GM23338 (cell line): ENCODE results near the gene DPYSL3. TPM values are rescaled to one million over a fixed set of nuclear protein-coding genes. Genes with fewer than 3 reads are reported as not detected.
A peak's percentile ranks its signal among the peaks of the same experiment; 100 is the strongest.

ENCODE experiments used
- ATAC-seq: fragments of 200-7000 bp; cut with Tn5 transposase; 3 replicates; pipeline ENCODE4 v1.9.1; 2020
- DNase-seq: peaks from one replicate; pipeline ENCODE4 v3.0.0-alpha.2; 2015; ENCODE audit warnings: low spot score
- H2AFZ ChIP-seq: fragments of 200-600 bp; sonication (generic); 2 replicates; pipeline ENCODE4 v1.8.0; 2016; ENCODE audit warnings: antibody characterized with exemption, mild to moderate bottlenecking, moderate library complexity
- H3F3A ChIP-seq: fragments of 200-600 bp; sonication (generic); replicated peaks from 2 replicates; pipeline ENCODE4 v1.8.0; 2017; ENCODE audit warnings: antibody characterized with exemption, mixed run types, low read depth
- H3K27ac ChIP-seq: fragments of 200-600 bp; sonication (generic); 2 replicates; pipeline ENCODE4 v1.6.1; 2016; ENCODE audit warnings: low read depth
- H3K27me3 ChIP-seq: fragments of 200-600 bp; sonication (generic); 2 replicates; pipeline ENCODE4 v1.8.0; 2016; ENCODE audit warnings: mild to moderate bottlenecking, mixed run types, moderate library complexity; ENCODE audit not compliant: insufficient read depth
- H3K36me3 ChIP-seq: fragments of 200-600 bp; sonication (generic); 2 replicates; pipeline ENCODE4 v1.8.0; 2016; ENCODE audit warnings: mild to moderate bottlenecking; ENCODE audit not compliant: insufficient read depth
- H3K4me1 ChIP-seq: fragments of 200-600 bp; sonication (generic); 2 replicates; pipeline ENCODE4 v1.8.0; 2016; ENCODE audit warnings: mild to moderate bottlenecking, moderate library complexity; ENCODE audit not compliant: insufficient read depth
- H3K4me2 ChIP-seq: fragments of 200-600 bp; sonication (generic); 2 replicates; pipeline ENCODE4 v1.7.1; 2017; ENCODE audit warnings: mixed run types
- H3K4me3 ChIP-seq: fragments of 200-600 bp; sonication (generic); 2 replicates; pipeline ENCODE4 v1.6.1; 2016; ENCODE audit warnings: mixed run types
- H3K79me2 ChIP-seq: fragments of 200-600 bp; sonication (generic); replicated peaks from 2 replicates; pipeline ENCODE4 v1.8.0; 2017; ENCODE audit warnings: mild to moderate bottlenecking; ENCODE audit not compliant: insufficient read depth
- H3K9me2 ChIP-seq: fragments of 200-600 bp; sonication (generic); 2 replicates; pipeline ENCODE4 v1.8.0; 2017; ENCODE audit not compliant: insufficient read depth
- H4K20me1 ChIP-seq: fragments of 200-600 bp; sonication (generic); replicated peaks from 2 replicates; pipeline ENCODE4 v1.8.0; 2017; ENCODE audit warnings: mild to moderate bottlenecking; ENCODE audit not compliant: insufficient read depth
- H3K27ac Mint-ChIP-seq: 2 replicates; pipeline ENCODE4 v1.8.0; 2020; ENCODE audit warnings: inconsistent platforms, mild to moderate bottlenecking, moderate library complexity, mixed read lengths
- H3K27me3 Mint-ChIP-seq: 3 replicates; pipeline ENCODE4 v1.8.0; 2022; ENCODE audit warnings: low read depth, mild to moderate bottlenecking, moderate library complexity, mixed read lengths, inconsistent platforms; ENCODE audit not compliant: insufficient read depth, poor library complexity
- H3K36me3 Mint-ChIP-seq: 3 replicates; pipeline ENCODE4 v1.8.0; 2021; ENCODE audit warnings: low read depth, mild to moderate bottlenecking, inconsistent platforms, moderate library complexity, mixed read lengths
- H3K4me1 Mint-ChIP-seq: 3 replicates; pipeline ENCODE4 v1.8.0; 2020; ENCODE audit warnings: mild to moderate bottlenecking, inconsistent platforms, mixed read lengths
- H3K4me3 Mint-ChIP-seq: 3 replicates; pipeline ENCODE4 v1.8.0; 2021; ENCODE audit warnings: moderate library complexity, mild to moderate bottlenecking, inconsistent platforms, mixed read lengths
- H3K9me3 Mint-ChIP-seq: 3 replicates; pipeline ENCODE4 v1.8.0; 2020; ENCODE audit warnings: moderate library complexity, mild to moderate bottlenecking, inconsistent platforms, mixed read lengths
- CREB1 ChIP-seq: fragments of 250-450 bp; sonication (Bioruptor Pico); IDR thresholded peaks from 2 replicates; pipeline ENCODE4 v1.5.0; 2020; ENCODE audit warnings: low read depth, mild to moderate bottlenecking, moderate library complexity
- EZH2 ChIP-seq: fragments of 200-600 bp; sonication (generic); IDR thresholded peaks from one replicate; pipeline ENCODE4 v1.8.0; 2017; ENCODE audit warnings: antibody characterized with exemption, mild to moderate bottlenecking, low read depth; ENCODE audit not compliant: unreplicated experiment
- EZH2phosphoT487 ChIP-seq: fragments of 200-600 bp; sonication (generic); IDR thresholded peaks from one replicate; pipeline ENCODE4 v1.8.1; 2018; ENCODE audit warnings: antibody characterized with exemption; ENCODE audit not compliant: unreplicated experiment
- JUNB ChIP-seq: IDR thresholded peaks from one replicate; pipeline ENCODE4 v1.6.1; 2016; ENCODE audit warnings: antibody characterized with exemption; ENCODE audit not compliant: unreplicated experiment
- NANOG ChIP-seq: IDR thresholded peaks from 2 replicates; pipeline ENCODE4 v1.6.1; 2016; ENCODE audit warnings: antibody characterized with exemption, borderline replicate concordance
- POLR2AphosphoS5 ChIP-seq: IDR thresholded peaks from 2 replicates; pipeline ENCODE4 v1.6.1; 2016; ENCODE audit warnings: antibody characterized with exemption, low read depth
- STAT1 ChIP-seq: IDR thresholded peaks from one replicate; pipeline ENCODE4 v1.6.1; 2016; ENCODE audit warnings: antibody characterized with exemption; ENCODE audit not compliant: unreplicated experiment
- ZNF114 ChIP-seq: fragments of 250-450 bp; sonication (Bioruptor Pico); IDR thresholded peaks from 2 replicates; pipeline ENCODE4 v1.5.0; 2020; ENCODE audit warnings: mild to moderate bottlenecking, moderate library complexity
- ZNF331 ChIP-seq: fragments of 250-450 bp; sonication (Bioruptor Pico); IDR thresholded peaks from 2 replicates; pipeline ENCODE4 v1.5.0; 2020; ENCODE audit warnings: low read depth, mild to moderate bottlenecking, moderate library complexity
- polyA plus RNA-seq: library from polyadenylated mRNA; unstranded; fragments of >200 nt; fragmentation: Nextera tagmentation; extraction: Ambion mirVana; gene quantifications from 2 replicates; pipeline ENCODE4 v1.2.1, GENCODE V29; 2016
- total RNA-seq: library from RNA; depleted of rRNA; stranded (reverse); fragments of >200 nt; shearing (Covaris generic); gene quantifications from 2 replicates; pipeline ENCODE4 v1.2.3, GENCODE V29; 2014
- TF ChIP-seq, protein P1 (sequence below), 2 experiments: fragments of 200-600 bp in 1 of 2; sonication (generic) in 1 of 2; conservative IDR thresholded peaks; 2 replicates each; pipeline versions ENCODE4 v1.5.1 to v1.6.1; 2016 to 2017; ENCODE audit warnings: antibody characterized with exemption in 2 of 2, low read depth in 2 of 2, mild to moderate bottlenecking in 2 of 2, moderate library complexity in 1 of 2
- TF ChIP-seq, protein P2 (sequence below): IDR thresholded peaks from one replicate; pipeline ENCODE4 v1.6.1; 2018; ENCODE audit warnings: antibody characterized with exemption; ENCODE audit not compliant: unreplicated experiment
- TF ChIP-seq, protein P3 (sequence below): IDR thresholded peaks from 2 replicates; pipeline ENCODE4 v1.6.1; 2016; ENCODE audit warnings: antibody characterized with exemption

The DPYSL3 gene
- total and polyA plus RNA-seq, 2 experiments from 2014 or later, result 97.6 to 455 TPM

DNA sequence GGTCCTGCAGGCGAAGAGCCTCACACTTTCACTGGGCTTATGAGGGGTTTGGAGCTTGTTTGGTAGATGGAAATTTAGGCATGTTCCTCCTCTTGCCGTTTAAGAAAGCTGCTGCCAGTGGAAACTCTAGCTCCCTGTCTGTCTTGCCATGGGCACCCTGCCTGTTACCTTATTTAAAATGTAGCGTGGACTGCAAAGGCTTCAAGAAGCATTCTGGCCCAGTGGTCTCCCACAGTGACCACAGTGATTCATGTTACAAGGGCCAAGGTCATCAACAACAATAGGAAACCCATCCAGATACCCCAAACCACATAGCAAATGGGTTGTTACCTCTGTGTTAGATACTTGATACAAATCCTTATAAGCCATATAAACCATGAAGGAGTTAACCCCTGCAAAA lies 96.6 kb downstream of the DPYSL3 start (continued):
- TF ChIP-seq, protein P1, sequence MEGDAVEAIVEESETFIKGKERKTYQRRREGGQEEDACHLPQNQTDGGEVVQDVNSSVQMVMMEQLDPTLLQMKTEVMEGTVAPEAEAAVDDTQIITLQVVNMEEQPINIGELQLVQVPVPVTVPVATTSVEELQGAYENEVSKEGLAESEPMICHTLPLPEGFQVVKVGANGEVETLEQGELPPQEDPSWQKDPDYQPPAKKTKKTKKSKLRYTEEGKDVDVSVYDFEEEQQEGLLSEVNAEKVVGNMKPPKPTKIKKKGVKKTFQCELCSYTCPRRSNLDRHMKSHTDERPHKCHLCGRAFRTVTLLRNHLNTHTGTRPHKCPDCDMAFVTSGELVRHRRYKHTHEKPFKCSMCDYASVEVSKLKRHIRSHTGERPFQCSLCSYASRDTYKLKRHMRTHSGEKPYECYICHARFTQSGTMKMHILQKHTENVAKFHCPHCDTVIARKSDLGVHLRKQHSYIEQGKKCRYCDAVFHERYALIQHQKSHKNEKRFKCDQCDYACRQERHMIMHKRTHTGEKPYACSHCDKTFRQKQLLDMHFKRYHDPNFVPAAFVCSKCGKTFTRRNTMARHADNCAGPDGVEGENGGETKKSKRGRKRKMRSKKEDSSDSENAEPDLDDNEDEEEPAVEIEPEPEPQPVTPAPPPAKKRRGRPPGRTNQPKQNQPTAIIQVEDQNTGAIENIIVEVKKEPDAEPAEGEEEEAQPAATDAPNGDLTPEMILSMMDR (conservative IDR thresholded peaks at IDR 0.05; ENCODE audit: low read depth in 2 of 2), result no peak
- TF ChIP-seq CREB1 (CRISPR knock-in tag) (no peak), JUNB (no peak), POLR2AphosphoS5 (no peak), EZH2phosphoT487 (no peak), NANOG (no peak), STAT1 (no peak)

DNA sequence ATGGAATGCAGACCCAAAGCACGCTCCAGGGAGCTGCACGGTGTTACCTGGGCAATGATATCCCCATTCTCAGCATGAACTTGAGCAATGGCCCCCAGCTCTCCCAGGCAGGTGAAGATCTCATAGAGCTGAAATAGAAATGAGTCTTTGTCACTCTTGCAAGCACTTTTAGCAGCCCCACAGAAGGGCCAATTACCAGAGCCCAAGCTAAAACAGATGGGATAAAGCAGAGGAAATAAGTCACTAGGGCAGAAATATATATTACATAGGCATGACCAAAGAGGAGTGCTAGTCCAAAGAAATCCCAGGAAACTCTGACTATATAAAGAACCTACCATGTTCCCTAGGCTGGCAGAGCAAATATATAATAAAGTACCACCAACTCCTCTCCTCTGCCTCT lies 97.3 kb downstream of the DPYSL3 start:
- H2AFZ ChIP-seq, result no peak overlapping the region
- H3K79me2 ChIP-seq, result peaks cover 26% of the 10 kb centered on the region
- H3K4me2 ChIP-seq, result no peak overlapping the region
- Mint-ChIP-seq H3K27ac (no peak overlapping the region), H3K4me1 (no peaks in the 10 kb centered on the region; the same call in 2 of the 3 replicates), H3K9me3 (no peaks in the 10 kb centered on the region; the same call in 2 of the 3 replicates), H3K4me3 (no peak overlapping the region), H3K36me3 (peaks cover 95% of the 10 kb centered on the region), H3K27me3 (peaks cover 2% of the 10 kb centered on the region)
- no peaks in the 10 kb centered on the region for H3K27me3 ChIP-seq
- no peak overlapping the region for H3K4me3 ChIP-seq
- H3K4me1 ChIP-seq, result no peaks in the 10 kb centered on the region
- no peaks in the 10 kb centered on the region for H3K9me2 ChIP-seq
- H3K27ac ChIP-seq, result peak overlapping the region; percentile 3; the same call in 1 of the 2 replicates
- DNase-seq (no peak), ATAC-seq (no peak)
- H3F3A ChIP-seq, result peaks cover 13% of the 10 kb centered on the region; the same call in 1 of the 2 replicates
- peaks cover 94% of the 10 kb centered on the region for H3K36me3 ChIP-seq
- peaks cover 50% of the 10 kb centered on the region for H4K20me1 ChIP-seq
- TF ChIP-seq STAT1 (no peak), ZNF114 (CRISPR knock-in tag) (no peak), JUNB (no peak), CREB1 (CRISPR knock-in tag) (no peak), EZH2phosphoT487 (no peak), EZH2 (no peak), ZNF331 (no peak), POLR2AphosphoS5 (no peak; the same call in 1 of the 2 replicates)
- TF ChIP-seq, protein P2, sequence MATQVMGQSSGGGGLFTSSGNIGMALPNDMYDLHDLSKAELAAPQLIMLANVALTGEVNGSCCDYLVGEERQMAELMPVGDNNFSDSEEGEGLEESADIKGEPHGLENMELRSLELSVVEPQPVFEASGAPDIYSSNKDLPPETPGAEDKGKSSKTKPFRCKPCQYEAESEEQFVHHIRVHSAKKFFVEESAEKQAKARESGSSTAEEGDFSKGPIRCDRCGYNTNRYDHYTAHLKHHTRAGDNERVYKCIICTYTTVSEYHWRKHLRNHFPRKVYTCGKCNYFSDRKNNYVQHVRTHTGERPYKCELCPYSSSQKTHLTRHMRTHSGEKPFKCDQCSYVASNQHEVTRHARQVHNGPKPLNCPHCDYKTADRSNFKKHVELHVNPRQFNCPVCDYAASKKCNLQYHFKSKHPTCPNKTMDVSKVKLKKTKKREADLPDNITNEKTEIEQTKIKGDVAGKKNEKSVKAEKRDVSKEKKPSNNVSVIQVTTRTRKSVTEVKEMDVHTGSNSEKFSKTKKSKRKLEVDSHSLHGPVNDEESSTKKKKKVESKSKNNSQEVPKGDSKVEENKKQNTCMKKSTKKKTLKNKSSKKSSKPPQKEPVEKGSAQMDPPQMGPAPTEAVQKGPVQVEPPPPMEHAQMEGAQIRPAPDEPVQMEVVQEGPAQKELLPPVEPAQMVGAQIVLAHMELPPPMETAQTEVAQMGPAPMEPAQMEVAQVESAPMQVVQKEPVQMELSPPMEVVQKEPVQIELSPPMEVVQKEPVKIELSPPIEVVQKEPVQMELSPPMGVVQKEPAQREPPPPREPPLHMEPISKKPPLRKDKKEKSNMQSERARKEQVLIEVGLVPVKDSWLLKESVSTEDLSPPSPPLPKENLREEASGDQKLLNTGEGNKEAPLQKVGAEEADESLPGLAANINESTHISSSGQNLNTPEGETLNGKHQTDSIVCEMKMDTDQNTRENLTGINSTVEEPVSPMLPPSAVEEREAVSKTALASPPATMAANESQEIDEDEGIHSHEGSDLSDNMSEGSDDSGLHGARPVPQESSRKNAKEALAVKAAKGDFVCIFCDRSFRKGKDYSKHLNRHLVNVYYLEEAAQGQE, result no peak
- TF ChIP-seq, protein P1 (conservative IDR thresholded peaks at IDR 0.05; ENCODE audit: low read depth in 2 of 2), result no peak
- TF ChIP-seq, protein P3, sequence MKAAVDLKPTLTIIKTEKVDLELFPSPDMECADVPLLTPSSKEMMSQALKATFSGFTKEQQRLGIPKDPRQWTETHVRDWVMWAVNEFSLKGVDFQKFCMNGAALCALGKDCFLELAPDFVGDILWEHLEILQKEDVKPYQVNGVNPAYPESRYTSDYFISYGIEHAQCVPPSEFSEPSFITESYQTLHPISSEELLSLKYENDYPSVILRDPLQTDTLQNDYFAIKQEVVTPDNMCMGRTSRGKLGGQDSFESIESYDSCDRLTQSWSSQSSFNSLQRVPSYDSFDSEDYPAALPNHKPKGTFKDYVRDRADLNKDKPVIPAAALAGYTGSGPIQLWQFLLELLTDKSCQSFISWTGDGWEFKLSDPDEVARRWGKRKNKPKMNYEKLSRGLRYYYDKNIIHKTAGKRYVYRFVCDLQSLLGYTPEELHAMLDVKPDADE, result no peak
